ENCODE results near the gene HOXB7.

HOXB7 gene

DNA sequence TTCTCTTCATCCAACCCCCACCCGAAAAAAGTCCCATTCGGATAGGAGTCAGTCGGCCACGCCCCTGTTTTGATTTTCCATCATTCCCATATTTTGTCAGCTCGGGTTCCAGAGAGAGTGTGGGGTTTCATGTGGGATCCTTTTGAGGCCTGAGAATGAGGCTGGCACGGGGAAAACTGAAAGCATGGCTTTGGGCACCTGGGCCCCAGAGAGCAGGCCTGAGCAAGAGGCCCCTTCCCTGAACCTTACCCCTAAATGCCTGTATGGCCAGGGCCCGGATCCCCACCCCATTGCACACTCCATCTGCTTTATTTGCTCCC lies 28.1 kb downstream of the HOXB7 start:
- H3K27ac Mint-ChIP-seq, result no peak overlapping the region
- no peaks in the 10 kb centered on the region for H3K9me3 Mint-ChIP-seq
- peak overlapping the region; percentile 70 for H3K4me3 Mint-ChIP-seq
- H3K27me3 Mint-ChIP-seq (ENCODE audit: low read depth), result peaks cover 77% of the 10 kb centered on the region
- peaks cover 8% of the 10 kb centered on the region for H3K36me3 Mint-ChIP-seq (ENCODE audit: low read depth)
- peaks cover 64% of the 10 kb centered on the region for H3K4me1 Mint-ChIP-seq (ENCODE audit: low read depth)

DNA sequence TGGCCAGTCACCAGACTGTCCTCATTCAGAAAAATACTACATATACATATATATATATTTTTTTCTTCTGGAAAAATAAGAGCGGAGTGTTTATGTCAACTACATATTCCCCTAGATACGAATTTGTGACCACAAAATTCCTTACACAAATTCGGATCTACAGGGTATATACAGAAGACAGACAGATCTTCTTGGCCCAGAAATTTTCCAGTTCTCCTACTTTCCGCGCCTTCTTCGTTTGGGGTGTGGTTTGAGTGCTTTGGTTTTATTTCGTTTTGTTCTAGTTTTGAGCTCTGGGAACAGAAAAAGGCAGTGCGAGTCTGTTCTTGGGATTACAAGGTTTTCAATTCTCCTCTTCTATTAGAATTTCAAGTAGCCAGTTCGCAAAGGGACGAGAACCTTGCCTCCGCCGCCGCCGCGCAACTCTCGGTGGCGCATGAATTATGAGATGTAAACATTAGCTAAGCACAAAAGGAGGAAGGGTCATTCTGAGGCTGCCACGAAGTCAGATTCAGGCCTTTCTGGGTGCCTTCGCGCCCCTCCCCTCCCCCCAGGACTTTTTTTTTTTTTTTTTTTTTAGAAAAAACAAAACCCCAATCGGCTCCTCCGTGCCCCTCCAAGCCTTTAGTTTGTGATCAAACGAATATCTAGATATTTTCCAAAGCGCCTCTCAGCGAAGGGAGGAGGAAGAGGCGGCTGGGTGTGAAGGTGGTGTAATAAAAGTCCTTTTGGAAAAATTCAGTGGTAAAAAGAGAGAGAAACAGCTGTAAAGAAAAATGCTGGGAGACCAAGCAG lies 30.9 kb downstream of the HOXB7 start:
- Mint-ChIP-seq H3K27me3 (ENCODE audit: low read depth) (peaks cover 54% of the 10 kb centered on the region), H3K4me3 (peak overlapping the region; percentile 94), H3K36me3 (ENCODE audit: low read depth) (peaks cover 15% of the 10 kb centered on the region), H3K27ac (peak overlapping the region; percentile 54), H3K9me3 (no peaks in the 10 kb centered on the region), H3K4me1 (ENCODE audit: low read depth) (peaks cover 53% of the 10 kb centered on the region)

DNA sequence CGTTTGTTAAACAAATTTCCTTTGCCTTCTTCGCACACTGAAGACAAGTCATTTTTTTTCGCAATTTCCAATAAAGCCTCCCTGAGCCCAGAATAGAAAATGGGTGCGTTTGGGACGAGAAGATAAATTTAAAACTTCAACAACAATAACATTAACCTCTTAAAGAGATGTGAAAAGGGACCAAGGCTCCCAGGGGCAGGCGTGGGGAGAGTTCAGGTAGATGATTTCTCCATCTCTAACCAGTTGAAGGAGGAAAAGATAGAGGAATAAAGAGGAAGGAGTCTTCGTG lies 31.4 kb downstream of the HOXB7 start:
- peaks cover 53% of the 10 kb centered on the region for H3K4me1 Mint-ChIP-seq (ENCODE audit: low read depth)
- no peak overlapping the region for H3K27ac Mint-ChIP-seq
- H3K9me3 Mint-ChIP-seq, result no peaks in the 10 kb centered on the region
- peaks cover 53% of the 10 kb centered on the region for H3K27me3 Mint-ChIP-seq (ENCODE audit: low read depth)
- peaks cover 15% of the 10 kb centered on the region for H3K36me3 Mint-ChIP-seq (ENCODE audit: low read depth)
- H3K4me3 Mint-ChIP-seq, result peak overlapping the region; percentile 94

DNA sequence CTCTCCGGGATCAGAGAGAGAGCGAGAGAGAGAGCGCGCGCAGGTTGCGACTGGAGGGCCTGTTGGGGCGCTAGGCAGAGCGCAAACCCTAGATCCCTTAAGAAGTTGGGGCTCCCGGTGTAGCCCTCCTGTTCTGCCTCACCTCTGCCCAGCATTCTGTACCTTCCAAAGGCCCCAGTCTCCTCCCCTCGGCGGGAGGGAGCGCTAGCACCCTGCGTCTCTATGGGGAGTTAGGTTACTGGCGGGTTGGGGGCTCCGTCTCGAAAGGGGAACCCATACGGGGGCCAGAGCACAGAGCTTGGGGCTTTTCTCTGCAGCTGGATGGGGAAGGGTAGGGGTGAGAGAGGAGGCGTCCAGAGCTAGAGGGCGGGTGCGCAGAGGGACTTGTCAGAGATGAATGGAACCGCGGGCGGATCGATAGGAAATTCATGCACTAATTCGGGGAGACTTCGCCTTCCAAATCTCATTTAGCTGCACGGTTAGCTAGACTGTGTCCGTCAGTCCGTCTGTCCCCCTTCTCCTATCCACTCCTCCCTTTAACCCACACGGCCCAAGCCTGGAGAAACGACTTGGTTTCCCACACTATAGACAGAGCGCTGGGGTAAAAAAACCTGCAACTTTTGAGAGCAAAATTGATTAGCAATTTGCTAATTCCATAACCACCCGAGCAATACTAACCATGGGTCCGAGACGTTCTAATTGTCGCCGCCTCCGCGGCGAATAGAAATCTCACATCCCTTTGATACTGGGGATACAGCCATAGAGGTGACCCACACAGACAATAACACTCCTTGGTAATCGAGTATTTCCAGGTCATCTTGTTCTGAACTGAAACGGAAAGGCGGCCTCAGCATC lies 32.0 kb downstream of the HOXB7 start:
- H3K4me3 Mint-ChIP-seq, result peak overlapping the region; percentile 94
- peaks cover 53% of the 10 kb centered on the region for H3K4me1 Mint-ChIP-seq (ENCODE audit: low read depth)

DNA sequence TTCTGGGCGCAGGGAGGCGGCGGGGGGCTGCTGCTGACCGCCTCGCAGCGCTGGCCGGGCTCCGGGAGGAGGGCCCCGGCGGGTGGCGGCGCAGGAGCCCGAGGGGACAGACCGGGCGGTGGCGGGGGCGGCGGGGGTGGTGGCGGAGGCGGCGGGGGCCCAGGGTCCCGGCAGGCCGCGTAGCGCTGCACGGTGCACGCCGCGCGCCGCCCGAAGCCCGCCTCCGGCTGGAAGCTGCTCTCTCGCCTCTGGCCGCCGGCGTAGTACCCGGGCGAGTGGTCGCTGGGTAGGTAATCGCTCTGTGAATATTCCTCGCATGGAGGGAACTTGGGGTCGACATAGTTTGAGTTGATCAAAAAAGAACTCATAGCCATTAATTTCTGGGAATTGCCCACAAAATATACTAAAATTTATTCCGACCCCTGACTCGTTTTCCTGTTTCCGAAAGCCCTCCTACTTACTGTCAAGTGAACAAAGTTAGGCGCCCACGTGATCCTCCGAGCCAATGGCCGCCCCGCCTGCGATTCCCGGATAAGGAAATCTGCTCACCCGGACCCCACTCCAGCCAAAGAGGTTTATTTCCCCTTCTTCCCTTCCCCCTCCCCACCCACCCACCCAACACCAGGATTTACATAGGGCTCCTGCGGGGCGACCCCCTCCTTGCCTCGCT lies 32.7 kb downstream of the HOXB7 start, which contains the start of gene HOXB4:
TSS of gene HOXB4 (minus strand) at position 405 of the 670 bp plus-strand sequence. CDS start at position 374, 31 bp downstream.
- H3K27me3 Mint-ChIP-seq (ENCODE audit: low read depth), result peaks cover 42% of the 10 kb centered on the region
- H3K4me3 Mint-ChIP-seq, result peak within 1 kb of the TSS; percentile 94
- H3K36me3 Mint-ChIP-seq (ENCODE audit: low read depth), result peaks cover 19% of the 10 kb centered on the region
- H3K27ac Mint-ChIP-seq, result peak within 1 kb of the TSS; percentile 87
- peaks cover 58% of the 10 kb centered on the region for H3K4me1 Mint-ChIP-seq (ENCODE audit: low read depth)
- H3K9me3 Mint-ChIP-seq, result no peaks in the 10 kb centered on the region

More for the DNA sequence above, 32.0 kb downstream of the HOXB7 start:
- Mint-ChIP-seq H3K36me3 (ENCODE audit: low read depth) (peaks cover 18% of the 10 kb centered on the region), H3K9me3 (no peaks in the 10 kb centered on the region), H3K27ac (peak overlapping the region; percentile 87), H3K27me3 (ENCODE audit: low read depth) (peaks cover 48% of the 10 kb centered on the region)

DNA sequence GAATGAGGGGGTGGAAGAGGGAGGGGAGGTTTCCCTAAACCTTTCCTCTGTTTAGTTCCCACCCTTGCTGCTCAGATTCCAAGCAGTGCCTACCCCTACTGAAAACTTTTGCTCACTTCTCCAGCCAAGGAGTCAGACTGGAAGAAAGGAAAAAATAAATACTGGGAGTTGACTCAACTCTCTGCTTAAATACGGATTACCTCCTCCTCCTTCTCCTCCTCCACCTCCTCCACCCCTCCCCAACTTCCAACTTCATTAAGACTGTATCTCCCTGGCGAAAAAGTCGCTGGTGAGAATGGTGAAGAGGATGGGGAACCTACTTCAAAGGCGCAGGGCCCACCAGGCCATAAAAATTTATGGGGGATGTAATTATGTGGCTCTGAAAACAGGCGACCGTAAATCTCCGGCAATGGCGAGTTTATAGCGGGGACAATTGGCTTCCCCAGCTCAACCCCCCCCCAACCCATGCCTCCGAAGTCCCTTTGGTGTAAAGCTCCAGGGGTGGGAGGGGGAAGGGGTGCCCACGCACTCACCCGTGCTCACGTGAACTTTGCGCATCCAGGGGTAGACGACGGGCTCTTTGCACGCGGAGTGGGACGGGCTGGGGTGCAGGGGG lies 33.4 kb downstream of the HOXB7 start:
- peak overlapping the region; percentile 85 for H3K4me3 Mint-ChIP-seq
- peak overlapping the region; percentile 67 for H3K27ac Mint-ChIP-seq
- peaks cover 19% of the 10 kb centered on the region for H3K36me3 Mint-ChIP-seq (ENCODE audit: low read depth)
- peaks cover 51% of the 10 kb centered on the region for H3K4me1 Mint-ChIP-seq (ENCODE audit: low read depth)
- H3K9me3 Mint-ChIP-seq, result no peaks in the 10 kb centered on the region
- H3K27me3 Mint-ChIP-seq (ENCODE audit: low read depth), result peaks cover 37% of the 10 kb centered on the region

DNA sequence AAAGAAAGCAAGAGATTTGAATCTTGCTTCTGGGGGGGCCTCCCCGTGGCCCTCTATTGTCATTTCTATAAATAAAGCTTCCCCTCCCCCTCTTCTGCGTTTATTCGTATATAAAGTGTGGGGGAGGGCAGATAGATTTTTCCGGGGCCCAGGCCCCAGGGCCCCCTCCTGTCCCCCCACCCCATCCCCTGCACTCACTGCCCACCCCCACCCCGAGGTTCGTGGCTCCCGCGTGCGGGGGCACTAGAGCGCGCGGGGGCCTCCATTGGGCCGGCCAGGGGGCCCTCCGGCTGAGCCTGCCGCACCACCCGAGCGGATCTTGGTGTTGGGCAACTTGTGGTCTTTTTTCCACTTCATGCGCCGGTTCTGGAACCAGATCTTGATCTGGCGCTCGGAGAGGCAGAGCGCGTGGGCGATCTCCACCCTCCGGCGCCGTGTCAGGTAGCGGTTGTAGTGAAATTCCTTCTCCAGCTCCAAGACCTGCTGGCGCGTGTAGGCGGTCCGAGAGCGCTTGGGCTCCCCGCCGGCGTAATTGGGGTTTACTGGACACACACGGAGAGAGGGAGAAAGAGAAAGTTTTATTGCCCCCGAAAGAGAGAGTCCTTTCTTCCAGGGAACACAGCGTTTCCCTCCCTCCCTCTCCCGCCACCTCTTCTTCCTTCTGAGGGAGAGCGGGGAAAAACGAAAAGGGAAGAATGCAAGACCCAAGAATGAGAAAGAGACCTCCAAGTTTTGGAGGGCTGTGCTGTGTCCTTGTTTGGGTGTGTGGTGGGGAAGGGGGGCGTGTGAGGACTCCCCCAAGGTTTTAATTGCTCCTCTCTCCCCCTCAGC lies 34.1 kb downstream of the HOXB7 start:
- Mint-ChIP-seq H3K36me3 (ENCODE audit: low read depth) (peaks cover 21% of the 10 kb centered on the region), H3K9me3 (no peaks in the 10 kb centered on the region), H3K27ac (peak overlapping the region; percentile 49), H3K4me1 (ENCODE audit: low read depth) (peaks cover 48% of the 10 kb centered on the region), H3K4me3 (peak overlapping the region; percentile 85), H3K27me3 (ENCODE audit: low read depth) (peaks cover 34% of the 10 kb centered on the region)

DNA sequence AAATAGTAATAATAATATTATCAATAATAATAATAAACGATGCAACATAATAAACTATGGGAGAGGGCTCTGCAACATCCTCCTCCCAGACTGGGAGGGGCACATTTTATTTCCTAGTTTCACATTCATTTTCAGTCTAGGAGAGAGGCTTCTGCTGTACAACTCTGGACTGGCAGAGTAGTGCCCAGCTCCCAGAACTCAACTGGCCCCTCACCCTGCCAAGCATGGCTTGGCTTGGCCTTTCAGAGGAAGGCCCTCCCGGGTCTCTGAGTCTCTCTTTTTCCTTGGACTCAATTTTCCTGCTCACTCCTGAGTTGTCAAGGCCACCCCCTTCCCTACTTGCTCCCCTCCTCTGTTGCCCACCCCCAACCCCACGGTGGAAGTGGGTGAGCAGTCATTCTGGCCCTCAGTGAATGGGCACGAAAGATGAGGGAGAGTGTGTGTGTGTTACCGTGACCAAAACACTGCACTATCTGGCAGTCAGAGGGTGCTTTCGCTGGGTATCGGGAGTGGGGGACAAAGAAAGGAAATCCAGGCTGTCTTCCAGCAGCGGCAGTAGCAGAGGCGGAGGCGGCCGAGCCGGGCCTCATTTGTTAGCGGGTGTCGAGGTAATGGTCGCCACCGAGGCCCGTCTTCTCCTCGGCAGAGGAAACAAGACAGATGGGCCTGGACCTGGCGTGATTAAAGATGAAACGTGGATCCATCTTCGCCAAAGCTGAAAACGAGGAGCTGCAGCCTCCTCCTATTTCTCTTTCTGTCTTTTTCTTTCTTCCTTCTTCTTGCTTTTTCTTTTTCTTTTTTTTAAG lies 34.9 kb downstream of the HOXB7 start:
- peaks cover 42% of the 10 kb centered on the region for H3K4me1 Mint-ChIP-seq (ENCODE audit: low read depth)
- H3K9me3 Mint-ChIP-seq, result no peaks in the 10 kb centered on the region
- peak overlapping the region; percentile 69 for H3K27ac Mint-ChIP-seq
- peaks cover 26% of the 10 kb centered on the region for H3K27me3 Mint-ChIP-seq (ENCODE audit: low read depth)
- peak overlapping the region; percentile 69 for H3K4me3 Mint-ChIP-seq
- peaks cover 23% of the 10 kb centered on the region for H3K36me3 Mint-ChIP-seq (ENCODE audit: low read depth)

DNA sequence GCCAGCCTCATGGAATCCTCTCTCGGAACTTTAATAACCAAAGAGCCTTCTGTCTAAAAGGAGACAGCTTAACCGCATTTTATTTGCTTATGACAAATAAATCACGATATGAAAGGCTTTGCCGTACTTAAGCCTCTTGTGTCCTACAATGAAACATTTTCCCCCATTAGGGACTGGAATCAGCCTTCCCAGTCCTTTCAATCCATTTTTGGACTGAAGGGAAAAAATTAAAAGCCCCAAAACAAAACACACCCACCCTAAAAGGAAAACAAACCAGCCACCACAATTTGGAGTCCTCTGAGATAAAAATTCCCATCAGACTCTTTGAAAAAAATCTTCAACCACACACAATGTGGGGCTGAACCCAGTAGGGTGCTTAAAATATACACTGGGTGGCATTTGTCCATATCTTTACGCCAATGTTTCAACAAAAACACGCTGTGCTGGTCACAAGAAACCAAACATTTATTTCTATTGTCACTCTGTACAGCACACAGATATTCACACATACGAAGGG lies 35.7 kb downstream of the HOXB7 start:
- peak overlapping the region; percentile 3 for H3K4me3 Mint-ChIP-seq

DNA sequence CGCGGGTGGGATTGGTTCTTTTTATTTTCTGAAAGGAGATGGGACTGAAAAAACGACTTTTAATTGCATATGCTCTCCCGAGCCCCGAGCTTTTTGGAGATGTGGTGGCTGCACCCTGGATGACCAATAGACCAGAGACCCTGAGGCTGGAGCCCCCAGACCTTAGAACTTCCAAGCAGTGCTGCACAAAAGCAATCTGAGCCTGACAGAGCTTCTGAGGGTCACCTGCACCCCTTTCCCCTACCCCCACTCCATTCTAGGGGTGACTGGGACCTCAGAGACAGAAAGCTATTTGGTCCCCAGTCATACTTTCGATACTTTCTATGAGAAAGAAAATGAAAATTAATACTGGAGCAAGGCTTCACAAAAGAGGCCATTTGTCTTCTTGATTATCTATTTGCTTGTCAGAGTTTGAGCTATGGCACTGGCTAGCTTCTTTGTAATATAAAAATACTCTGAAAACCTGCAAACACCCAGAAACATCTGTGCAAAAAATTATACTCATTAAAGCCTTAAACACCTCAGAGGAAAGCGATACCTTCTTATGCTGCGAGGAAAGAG lies 36.2 kb downstream of the HOXB7 start:
- peaks cover 13% of the 10 kb centered on the region for H3K27me3 Mint-ChIP-seq (ENCODE audit: low read depth)
- no peak overlapping the region for H3K27ac Mint-ChIP-seq
- H3K9me3 Mint-ChIP-seq, result no peaks in the 10 kb centered on the region
- peak overlapping the region; percentile 3 for H3K4me3 Mint-ChIP-seq
- peaks cover 22% of the 10 kb centered on the region for H3K36me3 Mint-ChIP-seq (ENCODE audit: low read depth)
- H3K4me1 Mint-ChIP-seq (ENCODE audit: low read depth), result peaks cover 33% of the 10 kb centered on the region

More for the DNA sequence above, 35.7 kb downstream of the HOXB7 start:
- peaks cover 19% of the 10 kb centered on the region for H3K27me3 Mint-ChIP-seq (ENCODE audit: low read depth)
- H3K36me3 Mint-ChIP-seq (ENCODE audit: low read depth), result peaks cover 22% of the 10 kb centered on the region
- no peaks in the 10 kb centered on the region for H3K9me3 Mint-ChIP-seq
- no peak overlapping the region for H3K27ac Mint-ChIP-seq
- H3K4me1 Mint-ChIP-seq (ENCODE audit: low read depth), result peaks cover 35% of the 10 kb centered on the region

DNA sequence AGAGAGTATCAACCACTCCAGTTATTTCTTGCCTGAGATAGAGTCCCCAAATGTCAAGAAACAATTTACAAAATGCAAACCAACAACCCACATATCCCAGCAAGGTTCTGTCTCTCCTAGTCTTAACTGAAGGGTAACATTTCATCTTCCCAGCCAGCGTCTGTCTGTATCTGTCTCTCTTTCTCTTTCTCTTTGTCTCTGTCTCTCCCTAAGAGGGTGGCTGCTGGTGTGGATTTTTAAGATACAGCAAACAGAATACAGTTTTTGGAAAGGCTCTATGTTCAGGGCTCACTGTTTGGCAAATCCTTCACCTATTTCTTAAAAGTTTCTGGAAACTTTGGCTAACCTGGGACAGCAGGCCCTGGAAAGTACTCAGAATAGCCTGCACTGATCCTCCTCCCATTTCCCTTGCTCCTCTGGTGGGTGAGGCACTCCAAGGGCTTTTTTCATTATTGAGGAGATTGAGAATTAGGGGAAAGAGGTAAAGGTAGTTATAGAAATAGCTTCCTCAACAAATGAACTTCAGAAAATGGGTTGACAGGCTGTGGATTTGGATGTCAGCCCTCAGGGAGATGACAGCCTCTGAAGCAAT lies 38.9 kb downstream of the HOXB7 start:
- Mint-ChIP-seq H3K27ac (no peak overlapping the region), H3K36me3 (ENCODE audit: low read depth) (peaks cover 21% of the 10 kb centered on the region), H3K4me3 (no peak overlapping the region), H3K4me1 (ENCODE audit: low read depth) (peaks cover 28% of the 10 kb centered on the region), H3K27me3 (ENCODE audit: low read depth) (peaks cover 3% of the 10 kb centered on the region), H3K9me3 (no peaks in the 10 kb centered on the region)

DNA sequence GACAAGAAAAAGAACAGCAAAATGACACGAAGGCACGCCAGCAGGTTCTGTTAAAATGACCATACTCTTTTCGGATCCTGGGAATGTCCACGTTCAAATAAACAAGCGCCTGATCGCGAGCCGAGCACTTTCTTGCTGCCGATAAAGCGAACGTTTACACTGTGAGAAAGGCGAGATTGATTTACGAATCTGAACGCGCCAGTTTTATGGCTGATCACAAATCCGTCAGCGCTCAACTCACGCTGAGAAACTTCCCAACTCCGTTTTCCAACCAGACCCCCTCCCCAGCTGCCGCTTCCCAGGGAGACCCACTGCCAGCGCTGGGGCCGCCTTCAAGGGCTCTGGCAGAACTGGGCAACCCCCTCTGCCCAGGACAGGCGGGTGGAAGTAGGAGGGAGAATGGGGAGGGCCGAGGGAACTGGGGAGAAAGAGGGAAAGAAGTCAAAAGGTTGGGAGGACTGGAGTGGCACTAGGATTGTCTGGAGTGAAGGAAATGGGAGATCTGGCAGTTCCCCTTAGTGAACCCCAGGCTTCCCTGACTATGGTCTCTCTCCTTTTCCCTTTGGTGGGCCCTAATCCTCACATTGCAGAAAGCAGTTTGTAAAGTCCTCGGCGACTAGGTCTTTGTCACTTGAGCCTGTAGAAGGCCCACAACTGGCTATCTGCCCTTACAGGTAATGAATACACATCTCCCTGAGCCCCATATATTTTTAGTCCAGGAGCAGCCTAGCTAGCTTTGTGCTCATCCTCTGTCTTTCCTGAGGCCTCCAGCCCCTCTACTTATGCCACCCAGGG lies 39.6 kb downstream of the HOXB7 start:
- Mint-ChIP-seq H3K36me3 (ENCODE audit: low read depth) (peaks cover 19% of the 10 kb centered on the region), H3K4me1 (ENCODE audit: low read depth) (peaks cover 25% of the 10 kb centered on the region), H3K4me3 (no peak overlapping the region), H3K27ac (no peak overlapping the region), H3K27me3 (ENCODE audit: low read depth) (peaks cover 3% of the 10 kb centered on the region), H3K9me3 (no peaks in the 10 kb centered on the region)

Data from T-helper 1 cell treated with Interleukin-12 subunit alpha and Interleukin-12 subunit beta and Interleukin-4 antibody, amounts not matched to agents 30 μg/mL and 1 μg/mL, for 36 hours (primary cell).